DMS79 (cell line): ENCODE measurements around the gene TMEM40.
"Not testable (repeated sequence)": the region's sequence is repeated elsewhere in the genome, so short reads cannot be mapped to it uniquely, and the experiment has no call there.

ENCODE experiments used
- DNase-seq: peaks from one replicate; lab custom pipeline; 2025; lab: John Stamatoyannopoulos, UW

The TMEM40 gene

DNA sequence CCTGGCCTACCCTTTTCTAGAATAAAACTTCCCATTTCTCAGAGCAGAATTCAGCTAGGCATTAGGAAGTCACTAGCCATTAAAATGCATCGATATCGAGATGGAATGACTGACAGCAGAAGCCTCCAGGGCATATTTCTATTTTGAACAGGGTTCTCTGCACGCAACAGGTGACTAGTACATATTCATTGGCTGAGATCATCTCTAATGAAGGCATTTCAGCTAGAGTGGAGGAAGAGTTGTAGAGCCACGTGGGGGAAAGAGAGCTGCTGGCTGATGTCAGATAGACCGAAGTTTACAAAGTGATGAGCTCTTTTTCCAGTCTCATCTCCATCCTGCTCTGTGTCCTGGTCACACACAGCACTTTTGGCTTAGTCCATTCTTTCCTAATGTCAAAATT lies 7.5 kb downstream of the TMEM40 start:
- no peak for DNase-seq

DNA sequence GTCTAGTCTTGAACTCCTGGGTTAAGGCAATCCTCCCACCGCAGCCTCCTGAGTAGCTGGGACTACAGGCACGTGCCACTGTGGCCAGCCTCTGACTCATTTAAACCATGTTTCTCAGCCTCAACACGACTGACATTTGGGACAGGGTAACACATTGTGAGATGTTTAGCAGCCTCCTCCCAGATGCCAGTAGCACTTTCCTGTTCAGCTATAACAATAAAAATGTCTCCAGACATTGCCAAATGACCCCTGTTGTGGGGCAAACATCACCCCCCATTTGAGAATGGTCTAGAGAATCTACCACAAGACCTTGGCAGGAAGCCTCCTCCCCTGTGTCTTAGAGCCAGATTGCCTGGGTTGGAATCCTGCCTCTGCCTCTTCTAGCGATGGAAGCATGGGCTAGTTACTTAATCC lies 8.4 kb downstream of the TMEM40 start:
- no peak for DNase-seq

DNA sequence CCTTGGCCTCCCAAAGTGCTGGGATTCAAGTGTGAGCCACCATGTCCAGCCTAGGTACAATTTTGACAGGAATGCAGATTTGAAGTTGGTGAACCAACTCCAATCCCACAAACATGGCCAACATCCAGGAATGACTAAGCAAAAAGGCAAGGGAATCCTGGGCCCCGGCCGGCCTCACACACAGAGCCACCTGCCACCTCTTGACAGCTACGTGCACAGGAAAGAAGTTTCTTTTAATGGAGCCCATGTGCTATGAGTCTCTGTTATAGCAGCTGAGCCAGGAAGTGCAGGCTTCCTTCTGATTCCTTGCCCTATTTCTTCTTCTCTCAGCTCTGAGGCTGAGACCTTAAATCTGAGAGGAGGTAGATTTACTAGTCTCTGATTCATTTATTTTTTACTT lies 8.8 kb downstream of the TMEM40 start:
- DNase-seq, result no peak

DNA sequence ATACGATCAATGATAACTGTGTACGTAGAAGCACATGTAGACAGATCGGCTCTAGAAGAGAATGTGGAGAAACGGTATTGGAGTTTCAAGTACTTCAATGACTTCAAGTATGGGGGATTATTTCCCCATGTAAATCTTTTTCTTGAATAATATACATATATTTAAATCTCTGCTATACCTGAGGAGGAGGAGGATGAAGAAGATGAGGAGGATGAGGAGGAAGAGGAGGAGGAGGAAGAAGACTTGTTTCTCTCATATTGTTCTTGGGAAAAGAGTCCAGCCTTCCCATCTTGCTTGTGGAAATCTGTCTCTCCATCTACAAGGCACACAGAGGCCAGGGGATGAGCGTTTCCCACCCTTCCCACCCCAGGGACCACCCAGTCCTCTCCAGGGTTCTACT lies 10.6 kb downstream of the TMEM40 start:
- DNase-seq, result no peak

DNA sequence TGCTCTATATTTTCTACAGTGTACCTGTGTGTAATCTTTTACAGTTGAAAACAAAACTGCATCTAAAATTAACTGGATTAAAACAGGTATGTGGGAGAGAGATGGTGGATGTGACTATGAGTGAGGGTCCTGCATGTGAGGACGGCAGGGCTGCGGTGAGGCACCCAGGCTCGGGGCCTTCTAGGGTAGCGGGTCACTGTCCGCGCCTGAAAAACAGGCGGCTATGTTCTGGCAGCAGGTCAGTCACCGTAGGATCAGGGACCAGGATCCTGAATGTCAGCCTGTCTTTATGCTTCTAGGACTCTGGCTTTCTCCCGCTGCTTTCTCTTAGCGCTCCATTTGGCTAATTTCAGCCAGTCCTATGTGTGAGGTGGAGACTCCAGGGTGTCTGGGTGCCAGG lies 12.6 kb downstream of the TMEM40 start:
- no peak for DNase-seq

DNA sequence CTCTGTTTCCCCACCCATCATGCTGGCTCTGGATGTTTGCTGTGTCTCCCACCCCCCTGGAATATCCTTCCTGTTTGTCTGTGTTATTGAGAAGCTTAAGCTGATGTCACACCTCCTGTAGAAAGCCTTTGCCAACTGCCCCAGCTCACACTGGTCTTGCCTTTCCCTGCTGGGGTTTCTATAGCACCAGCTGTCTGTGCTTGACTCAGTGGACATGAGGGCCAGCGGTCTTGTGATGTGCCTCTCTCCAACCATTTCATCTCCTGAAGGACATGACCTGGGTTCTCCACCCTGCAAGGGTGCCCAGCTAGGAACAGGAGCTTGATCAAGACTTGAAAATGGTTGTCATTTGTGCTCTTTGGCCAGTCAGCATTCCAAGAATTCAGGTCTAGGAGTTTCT lies 14.7 kb downstream of the TMEM40 start:
- no peak for DNase-seq

DNA sequence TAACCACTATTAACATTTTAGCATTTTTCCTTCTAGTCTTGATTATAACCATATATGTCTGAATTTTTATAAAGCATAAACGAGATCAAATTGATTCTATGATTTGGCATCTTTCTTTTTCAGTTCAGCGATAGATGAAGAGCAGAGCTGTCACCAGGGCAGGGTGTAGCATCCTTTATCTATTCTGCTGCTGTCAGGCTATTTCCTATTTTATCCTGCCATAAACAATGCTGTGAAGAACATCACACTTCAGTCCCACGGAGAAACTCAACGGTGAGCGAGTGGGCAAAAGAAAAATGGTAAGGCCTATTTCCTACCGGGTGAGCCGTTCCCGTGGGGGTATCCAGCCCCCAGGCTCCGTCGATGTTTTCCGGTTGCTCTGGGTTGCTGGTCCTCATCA lies 15.5 kb downstream of the TMEM40 start:
- DNase-seq, result no peak

DNA sequence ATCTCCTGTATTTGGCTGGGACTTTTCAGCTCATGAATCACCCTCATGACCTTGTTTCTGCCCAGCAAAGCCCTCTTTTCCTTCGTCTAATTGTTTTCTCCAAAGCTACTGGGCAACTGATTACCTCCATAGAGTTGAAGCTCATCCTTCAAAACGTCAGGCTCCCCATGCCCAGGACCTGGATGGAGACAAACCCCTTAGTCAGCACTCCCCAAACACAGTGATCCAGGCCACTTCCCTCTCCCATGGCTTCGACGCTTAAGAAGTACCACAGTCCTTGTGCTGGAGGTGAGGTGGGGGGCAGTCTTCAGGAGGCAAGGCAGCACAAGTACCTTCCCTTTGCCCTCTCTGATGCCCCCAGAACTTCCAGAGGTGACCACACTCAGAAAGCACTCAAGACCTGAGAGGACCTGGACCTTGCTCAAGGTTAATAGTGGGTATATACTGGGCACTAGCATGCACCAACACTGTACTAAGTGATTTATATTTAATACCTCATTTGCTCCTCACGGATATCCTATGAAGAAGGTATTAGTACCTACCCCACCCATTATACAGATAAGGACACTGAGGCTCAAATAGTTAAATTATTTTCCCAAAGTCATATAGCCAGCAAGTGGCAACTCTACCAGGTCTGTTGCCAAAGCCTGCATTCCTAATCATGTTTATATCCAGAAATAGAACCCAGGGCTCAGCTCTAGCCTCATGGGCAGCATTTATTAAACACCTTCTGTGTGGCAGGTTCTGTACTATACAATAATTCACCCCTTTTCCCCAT lies 16.5 kb downstream of the TMEM40 start:
- no peak for DNase-seq

DNA sequence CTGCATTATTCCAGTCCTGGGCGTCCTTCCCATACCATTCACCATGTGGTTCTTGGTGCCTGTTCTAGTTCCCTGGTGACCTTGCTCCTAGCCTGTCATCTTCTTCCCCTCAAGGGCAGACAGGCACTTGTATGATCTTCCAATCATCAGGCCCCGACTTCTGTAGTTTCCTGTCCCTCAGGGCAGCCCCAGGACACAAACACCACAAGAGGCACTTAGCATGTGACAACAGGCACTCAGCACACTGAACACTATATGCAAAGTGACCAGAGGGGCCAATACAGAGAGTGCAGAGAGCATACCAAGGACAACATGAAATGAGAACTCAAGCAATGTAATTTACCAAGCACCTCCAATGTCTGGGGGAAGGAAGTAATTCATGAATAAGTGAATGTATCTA lies 17.9 kb downstream of the TMEM40 start:
- peak; percentile 6 for DNase-seq

DNA sequence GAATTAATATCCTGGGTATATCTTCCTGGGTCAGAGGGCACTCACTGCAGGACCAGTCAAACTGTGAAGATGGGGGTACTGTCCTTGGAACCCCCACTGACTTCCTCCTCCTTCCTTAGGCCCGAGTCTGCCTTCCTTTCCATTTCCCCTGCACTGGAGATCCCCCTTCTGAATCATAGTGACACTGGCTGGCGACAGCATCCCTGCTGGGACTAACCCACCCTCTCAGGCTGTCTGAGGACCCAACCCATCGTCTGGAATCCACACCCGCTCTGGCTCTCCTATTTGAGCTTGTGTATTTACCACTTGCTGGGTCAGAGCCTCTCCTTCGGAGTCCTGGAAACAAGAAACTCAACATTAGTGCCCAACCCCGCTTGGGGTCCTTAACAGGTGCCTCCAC lies 21.2 kb downstream of the TMEM40 start:
- DNase-seq, result no peak

DNA sequence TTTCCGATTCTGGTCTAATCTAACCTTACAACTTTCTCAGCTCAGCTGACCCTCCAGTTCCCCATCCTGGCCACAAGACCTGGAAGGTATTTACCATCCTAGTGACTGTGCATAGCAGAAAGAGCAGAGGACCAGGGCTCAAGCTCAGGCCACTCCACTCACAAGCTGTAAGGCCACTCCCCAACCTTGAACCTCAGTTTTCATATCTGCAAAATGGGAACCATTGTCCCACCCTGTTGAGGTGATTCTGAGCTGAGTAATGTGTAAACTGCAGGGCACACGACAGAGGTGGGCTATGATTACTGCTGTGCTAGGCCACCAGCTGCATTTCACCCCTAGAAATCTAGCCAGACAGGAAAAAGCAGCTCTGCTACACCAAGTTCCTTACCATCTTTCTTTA lies 21.7 kb downstream of the TMEM40 start:
- no peak for DNase-seq

DNA sequence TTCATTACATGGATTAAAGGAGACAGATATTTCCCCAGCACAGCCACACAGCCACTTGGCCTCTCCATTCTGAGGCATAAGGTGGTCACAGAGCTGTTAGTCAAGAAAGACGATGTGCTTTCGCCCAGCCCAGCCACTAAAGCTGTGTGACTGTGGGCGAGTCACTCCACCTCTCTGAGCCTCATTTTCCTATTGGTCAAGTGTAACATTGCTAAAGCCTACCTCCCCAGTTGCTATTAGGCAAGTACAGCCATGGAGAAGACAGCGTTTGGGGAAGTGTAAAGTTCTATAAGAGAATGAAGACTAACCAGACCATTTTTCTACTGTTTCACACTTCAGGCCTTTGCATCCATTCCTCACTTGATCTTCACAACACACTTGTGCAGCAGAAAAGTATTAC lies 24.1 kb downstream of the TMEM40 start:
- DNase-seq, result no peak

DNA sequence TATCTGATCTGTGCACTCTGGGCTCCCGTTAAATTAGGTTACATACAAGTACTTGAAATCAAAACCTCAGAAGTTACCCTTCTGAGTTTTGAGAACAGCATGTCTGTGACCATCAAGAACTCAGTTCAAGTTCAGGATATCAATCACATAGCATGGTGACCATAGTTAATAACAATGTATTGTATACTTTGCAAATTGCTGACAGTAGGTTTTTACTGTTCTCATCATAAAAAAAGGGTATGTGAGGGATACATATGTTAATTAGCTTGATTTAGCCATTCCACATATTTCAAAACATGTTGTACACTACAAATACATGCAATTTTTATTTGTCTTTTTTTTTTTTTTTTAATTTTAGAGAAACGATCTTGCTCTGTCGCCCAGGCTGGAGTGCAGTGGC lies 25.5 kb downstream of the TMEM40 start:
- DNase-seq, result no peak

DNA sequence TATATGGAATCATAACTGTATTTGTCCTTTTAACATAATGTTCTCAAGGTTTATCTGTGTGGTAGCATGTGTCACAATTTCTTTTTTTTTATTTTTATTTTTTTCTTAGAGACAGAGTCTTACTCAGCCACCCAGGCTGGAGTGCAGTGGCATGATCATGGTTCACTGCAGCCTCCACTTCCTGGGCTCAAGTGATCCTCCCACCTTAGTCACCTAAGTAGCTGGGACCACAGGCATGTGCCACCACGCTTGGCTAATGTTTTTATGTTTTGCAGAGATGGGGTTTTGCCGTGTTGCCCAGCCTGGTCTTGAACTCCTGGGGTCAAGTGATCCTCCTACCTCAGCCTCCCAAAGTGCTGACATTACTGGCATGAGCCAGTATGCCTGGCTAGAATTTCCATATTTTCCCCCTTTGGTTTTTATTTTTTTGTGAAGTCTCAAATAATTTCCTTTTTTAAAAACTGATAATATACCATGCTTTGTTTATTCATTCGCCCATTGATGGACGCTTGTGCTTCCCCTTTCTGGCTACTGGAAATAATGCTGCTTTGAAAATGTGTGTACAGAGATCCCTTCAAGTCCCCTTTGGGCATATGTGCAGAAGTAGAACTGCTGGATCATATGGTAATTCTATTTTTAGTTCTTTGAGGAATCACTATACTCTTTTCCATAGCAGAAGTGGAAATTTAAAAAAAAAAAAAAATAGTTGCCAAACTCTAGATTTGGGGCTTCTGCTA lies 28.4 kb downstream of the TMEM40 start:
- no peak for DNase-seq

DNA sequence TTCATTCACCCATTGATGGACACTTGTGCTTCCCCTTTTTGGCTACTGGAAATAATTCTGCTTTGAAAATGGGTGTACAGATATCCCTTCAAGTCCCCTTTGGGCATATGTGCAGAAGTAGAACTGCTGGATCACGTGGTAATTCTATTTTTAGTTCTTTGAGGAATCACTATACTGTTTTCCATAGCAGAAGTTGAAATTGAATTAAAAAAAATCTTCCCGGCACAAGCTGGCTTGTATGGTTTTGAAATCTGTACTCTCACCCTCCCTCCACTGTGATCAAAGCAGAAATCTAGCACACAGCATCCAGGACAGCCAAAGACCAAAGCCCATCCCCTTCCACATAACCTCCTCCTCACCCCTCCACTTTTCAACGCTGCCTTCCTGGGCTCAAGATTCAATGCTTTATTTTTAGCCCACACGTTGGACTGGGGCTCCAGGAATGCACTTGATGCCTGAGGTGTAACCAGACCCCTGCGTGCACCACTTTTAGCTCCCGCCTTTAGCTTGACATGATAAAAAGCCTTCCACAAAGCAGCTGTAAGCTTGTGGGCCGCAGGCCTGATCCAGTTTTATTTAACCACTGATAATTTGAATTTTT lies 29.9 kb downstream of the TMEM40 start:
- no peak for DNase-seq

DNA sequence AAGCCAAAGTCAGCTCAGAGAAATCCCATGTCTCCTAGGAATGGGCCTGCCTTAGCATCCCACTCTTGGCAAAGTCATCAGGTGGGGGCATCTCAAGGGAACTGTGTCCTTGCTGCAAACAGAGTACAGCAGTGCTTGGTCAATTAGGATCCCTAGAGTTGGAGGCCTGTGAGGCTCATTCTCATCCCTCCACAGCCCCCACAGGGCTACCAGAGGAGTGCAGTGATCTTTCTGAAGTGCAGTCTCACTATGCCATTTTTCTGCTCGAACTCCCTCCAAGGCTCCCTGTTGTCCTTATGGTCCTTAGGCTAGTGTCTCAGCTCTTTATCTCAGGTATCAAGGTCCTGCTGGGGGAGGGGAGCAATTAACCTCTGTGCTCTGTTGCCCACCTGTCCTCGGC lies 31.1 kb downstream of the TMEM40 start:
- DNase-seq, result no peak

DNA sequence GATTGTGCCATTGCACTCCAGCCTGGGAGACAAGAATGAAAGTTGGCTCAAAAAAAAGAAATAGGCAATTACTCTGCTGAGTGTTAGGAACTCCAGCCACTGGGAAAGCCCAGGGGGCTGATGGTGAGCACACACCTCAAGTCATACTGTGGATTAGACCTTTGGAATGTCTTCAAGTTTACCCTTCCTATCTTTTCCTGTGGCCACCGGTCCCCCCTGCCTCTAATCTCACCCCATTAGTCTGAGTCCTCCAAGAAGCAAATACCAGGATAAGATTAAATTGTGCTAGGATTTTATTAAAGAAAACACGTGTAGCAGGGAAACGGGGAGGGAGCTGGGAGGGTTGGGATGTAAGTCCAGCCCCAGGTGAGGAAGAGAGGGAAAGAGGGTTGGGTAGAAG lies 31.6 kb downstream of the TMEM40 start:
- DNase-seq, result no peak

DNA sequence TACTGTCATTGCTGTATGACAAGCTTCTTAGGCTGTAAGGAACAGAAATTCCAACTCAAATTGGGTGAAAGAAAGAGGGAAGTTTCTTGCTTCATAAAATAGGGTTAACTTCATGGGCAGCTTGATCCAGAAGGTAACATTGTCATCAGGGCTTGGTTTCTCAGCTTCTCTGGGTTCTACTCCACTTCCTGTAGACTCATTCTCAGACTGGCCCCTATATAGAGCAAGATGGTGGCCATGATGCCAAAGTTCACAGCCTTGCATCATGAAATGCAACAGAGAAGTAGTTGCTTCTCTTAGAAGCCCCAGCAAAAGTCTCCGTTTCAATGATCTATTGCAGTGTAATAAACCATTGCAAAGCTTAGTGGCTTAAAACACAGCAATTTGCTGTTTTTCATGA lies 33.6 kb downstream of the TMEM40 start:
- DNase-seq, result no peak

DNA sequence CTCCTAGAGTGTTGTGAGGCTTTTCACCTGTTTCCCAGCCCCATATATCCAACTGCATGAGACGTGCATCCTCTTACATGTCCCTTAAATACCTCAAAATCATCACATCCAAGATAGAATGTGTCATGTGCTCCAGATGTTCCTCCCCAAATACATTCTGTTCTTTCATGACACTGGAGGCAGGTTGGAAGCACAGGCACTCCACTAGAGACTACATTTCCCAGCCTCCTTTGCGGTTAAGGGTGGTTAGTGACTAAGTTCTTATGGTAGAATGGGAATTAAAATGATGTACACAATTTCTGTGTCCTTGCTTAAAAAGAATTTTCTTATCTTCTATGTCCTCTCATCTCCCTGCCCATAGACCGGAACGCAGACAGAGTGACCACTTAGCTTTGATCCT lies 34.3 kb downstream of the TMEM40 start:
- no peak for DNase-seq

DNA sequence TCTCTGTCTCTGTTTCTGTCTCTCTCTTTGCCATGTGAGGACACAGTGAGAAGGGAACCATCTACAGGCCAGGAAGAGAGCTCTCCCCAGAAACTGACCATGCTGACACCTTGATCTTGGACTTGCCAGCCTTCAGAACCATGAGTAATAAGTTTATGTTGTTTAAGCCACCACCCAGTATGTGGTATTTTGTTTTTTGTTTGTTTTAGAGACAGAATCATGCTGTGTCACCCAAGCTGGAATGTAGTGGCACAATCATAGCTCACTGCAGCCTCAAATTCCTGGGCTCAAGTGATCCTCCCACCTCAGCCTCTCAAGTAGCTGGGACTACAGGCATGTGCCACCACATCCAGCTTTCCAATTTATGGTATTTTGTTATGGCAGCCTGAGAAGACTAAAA lies 35.7 kb downstream of the TMEM40 start:
- not testable (repeated sequence) for DNase-seq

DNA sequence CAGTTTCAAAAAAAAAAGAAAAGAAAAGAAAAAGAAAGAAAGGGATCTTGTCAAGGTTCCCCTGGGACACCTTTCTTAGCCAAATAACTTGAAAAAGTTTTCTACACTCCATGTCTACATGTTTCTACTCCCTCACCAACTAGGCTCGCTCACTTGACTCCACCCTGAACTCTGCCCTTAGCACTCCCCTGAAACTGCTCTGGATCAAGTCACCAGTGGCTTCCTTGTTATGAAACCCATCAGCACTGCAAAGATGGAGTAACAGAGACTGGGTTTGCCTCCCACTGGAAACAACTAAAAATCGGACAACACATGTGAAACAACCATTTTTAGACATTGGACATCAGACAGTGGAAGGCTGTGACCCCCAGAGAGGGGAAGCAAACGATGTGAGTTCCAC lies 36.8 kb downstream of the TMEM40 start:
- DNase-seq, result no peak

DNA sequence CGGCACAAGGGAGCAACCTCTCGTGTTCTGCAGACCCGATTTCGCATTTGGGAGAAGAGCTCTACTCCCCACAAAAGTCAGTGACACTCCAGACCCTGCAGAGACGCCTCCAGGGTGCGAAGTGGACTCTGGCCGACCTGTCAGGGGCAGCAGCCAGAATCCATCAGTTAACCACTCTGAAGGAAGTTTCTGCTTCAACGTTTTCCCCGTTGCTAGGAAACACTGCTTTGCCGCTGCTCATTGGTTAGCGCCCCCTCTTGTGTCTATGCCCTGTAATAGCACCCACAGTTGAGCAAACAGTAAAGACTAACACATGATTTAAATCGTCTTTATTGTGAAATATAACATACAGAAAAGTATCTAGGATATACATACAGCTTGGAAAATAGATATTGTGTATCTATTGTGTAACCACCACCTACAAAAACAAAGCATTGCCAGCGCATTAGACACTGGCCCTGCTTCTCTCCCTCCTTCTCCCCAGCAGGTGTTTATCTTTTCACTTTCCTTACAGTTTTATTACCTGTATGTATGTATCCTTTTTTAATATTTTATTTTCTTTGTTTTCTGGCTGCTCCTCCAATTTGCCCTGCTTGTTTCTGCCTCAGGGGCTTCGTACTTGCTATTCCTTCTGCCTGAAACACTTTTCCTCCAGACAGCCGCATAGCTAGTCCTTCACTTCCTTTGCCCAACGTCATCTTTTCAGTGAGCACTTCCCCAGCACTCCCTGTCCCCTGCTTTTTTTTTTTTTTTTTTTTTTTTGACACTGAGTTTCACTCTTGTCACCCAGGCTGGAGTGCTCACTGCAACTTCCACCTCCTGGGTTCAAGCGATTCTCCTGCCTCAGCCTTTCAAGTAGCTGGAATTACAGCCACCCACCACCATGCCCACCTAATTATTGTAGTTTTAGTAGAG lies 38.8 kb downstream of the TMEM40 start:
- peak; percentile 26 for DNase-seq
